ENCODE measurements around the gene TXNDC16. TPM values are rescaled to one million over a fixed set of nuclear protein-coding genes. Genes with fewer than 3 reads are reported as not detected.
A peak's percentile ranks its signal among the peaks of the same experiment; 100 is the strongest.

The TXNDC16 gene
- total RNA-seq, 1 experiment from 2014 or later, result 13.2 TPM

DNA sequence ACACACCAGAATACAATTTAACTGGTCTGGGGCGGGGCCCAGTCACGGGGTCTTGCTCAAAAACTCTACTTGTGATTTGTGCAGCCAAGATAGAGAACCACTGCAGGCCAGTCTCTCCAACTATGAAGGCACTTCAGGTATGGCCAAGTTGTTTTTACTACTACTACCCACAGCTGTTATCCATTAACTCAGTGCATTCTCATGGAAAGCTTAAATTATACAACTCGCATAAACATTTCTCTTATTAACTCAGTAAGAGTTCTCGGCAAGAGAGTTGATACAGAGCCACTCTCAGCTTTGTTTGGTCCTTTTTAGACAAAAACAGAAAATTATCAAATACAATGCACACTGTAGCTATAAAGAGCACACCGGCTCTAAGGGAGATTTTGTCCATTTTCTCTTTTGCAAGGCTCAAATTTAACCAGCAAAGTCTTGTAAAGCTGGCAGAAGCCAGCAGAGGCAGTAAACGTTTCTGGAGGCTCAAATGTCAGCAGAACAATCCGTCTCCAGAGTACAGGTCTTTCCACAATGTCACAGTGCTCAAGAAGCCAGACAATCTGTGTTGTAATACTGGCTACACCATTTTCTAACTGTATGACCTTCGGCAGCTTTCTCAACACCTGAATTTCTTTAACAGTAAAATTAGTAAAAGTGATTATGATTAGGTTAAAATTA, 152.2 kb downstream of the TXNDC16 start:
- no peak overlapping the region for H2AFZ ChIP-seq (ENCODE audit: low read length)
- H4K8ac ChIP-seq (replicated peaks; ENCODE audit: insufficient read length, low read depth, low read length), result no peak overlapping the region
- no peak overlapping the region for H3K27ac ChIP-seq (ENCODE audit: insufficient read length, low read depth, low read length)
- H4K20me1 ChIP-seq (ENCODE audit: control insufficient read depth, insufficient read depth, insufficient read length), result no peaks in the 10 kb centered on the region
- Mint-ChIP-seq H3K9me3 (peaks cover 3 to 7% of the 10 kb centered on the region in 2 experiments; a peak in 3 of 5 replicates), H3K4me3 (no peak overlapping the region), H3K36me3 (ENCODE audit: insufficient read depth in 1 of 3, low read depth in 3 of 3) (peaks cover 0 to 4% (median 0%) of the 10 kb centered on the region in 3 experiments; a peak in 1 of 7 replicates), H3K4me1 (peaks cover 0 to 4% of the 10 kb centered on the region in 2 experiments; a peak in 1 of 4 replicates), H3K27me3 (ENCODE audit: low read depth) (no peaks in the 10 kb centered on the region), H3K27ac (no peak overlapping the region)
- no peak for DNase-seq
- no peak overlapping the region for H4K91ac ChIP-seq (ENCODE audit: insufficient read length, low read depth, low read length)
- no peaks in the 10 kb centered on the region for H3K23me2 ChIP-seq (ENCODE audit: insufficient read length, low read depth, low read length, poor library complexity, severe bottlenecking)
- H3K9ac ChIP-seq (ENCODE audit: extremely low read depth, insufficient read length, low read length), result no peak overlapping the region
- no peaks in the 10 kb centered on the region for H3K9me3 ChIP-seq (ENCODE audit: control insufficient read depth, low read depth, low read length)
- no peak overlapping the region for H3K23ac ChIP-seq (ENCODE audit: insufficient read length, low read depth, low read length)
- H2AK5ac ChIP-seq (ENCODE audit: insufficient read length, low read length), result no peak overlapping the region
- H2BK20ac ChIP-seq (ENCODE audit: low read depth, low read length, poor library complexity, severe bottlenecking), result no peak overlapping the region
- no peak overlapping the region for H3K18ac ChIP-seq (ENCODE audit: insufficient read length, low read depth, low read length)
- no peak overlapping the region for H2BK5ac ChIP-seq (ENCODE audit: insufficient read length, low read length)
- no peak overlapping the region for H2BK15ac ChIP-seq (ENCODE audit: low read depth, low read length)
- H2BK12ac ChIP-seq (ENCODE audit: insufficient read length, low read depth, low read length), result no peak overlapping the region
- H3T11ph ChIP-seq (ENCODE audit: low read length), result no peak overlapping the region
- H3K4me2 ChIP-seq (ENCODE audit: insufficient read depth, insufficient read length, low read length), result no peak overlapping the region
- TF ChIP-seq, protein P1, sequence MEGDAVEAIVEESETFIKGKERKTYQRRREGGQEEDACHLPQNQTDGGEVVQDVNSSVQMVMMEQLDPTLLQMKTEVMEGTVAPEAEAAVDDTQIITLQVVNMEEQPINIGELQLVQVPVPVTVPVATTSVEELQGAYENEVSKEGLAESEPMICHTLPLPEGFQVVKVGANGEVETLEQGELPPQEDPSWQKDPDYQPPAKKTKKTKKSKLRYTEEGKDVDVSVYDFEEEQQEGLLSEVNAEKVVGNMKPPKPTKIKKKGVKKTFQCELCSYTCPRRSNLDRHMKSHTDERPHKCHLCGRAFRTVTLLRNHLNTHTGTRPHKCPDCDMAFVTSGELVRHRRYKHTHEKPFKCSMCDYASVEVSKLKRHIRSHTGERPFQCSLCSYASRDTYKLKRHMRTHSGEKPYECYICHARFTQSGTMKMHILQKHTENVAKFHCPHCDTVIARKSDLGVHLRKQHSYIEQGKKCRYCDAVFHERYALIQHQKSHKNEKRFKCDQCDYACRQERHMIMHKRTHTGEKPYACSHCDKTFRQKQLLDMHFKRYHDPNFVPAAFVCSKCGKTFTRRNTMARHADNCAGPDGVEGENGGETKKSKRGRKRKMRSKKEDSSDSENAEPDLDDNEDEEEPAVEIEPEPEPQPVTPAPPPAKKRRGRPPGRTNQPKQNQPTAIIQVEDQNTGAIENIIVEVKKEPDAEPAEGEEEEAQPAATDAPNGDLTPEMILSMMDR (conservative IDR thresholded peaks at IDR 0.05), result peak; percentile 29; the same call in 2 of the 3 replicates
- no peaks in the 10 kb centered on the region for H3K27me3 ChIP-seq (ENCODE audit: insufficient read depth, low read length)
- no CpG with 5 or more reads among the region's 8 CpGs for WGBS (ENCODE audit: extremely low coverage, insufficient read length, low lambda C conversion rate)
- H3K79me2 ChIP-seq (ENCODE audit: insufficient read depth, low read length), result no peaks in the 10 kb centered on the region
- H3K14ac ChIP-seq (ENCODE audit: insufficient read depth, low read length), result no peak overlapping the region
- H3K56ac ChIP-seq (ENCODE audit: insufficient read length, low read depth, low read length), result no peak overlapping the region
- H4K5ac ChIP-seq (ENCODE audit: insufficient read length, low read depth, low read length), result no peak overlapping the region
- no peak overlapping the region for H2BK120ac ChIP-seq (ENCODE audit: low read depth, low read length, poor library complexity, severe bottlenecking)
- no peak overlapping the region for H3K4ac ChIP-seq (ENCODE audit: low read depth, low read length)
- no peaks in the 10 kb centered on the region; the same call in 1 of the 2 replicates for H3K4me1 ChIP-seq (ENCODE audit: insufficient read depth, low read length)
- H3K79me1 ChIP-seq (ENCODE audit: insufficient read depth, low read depth, low read length, poor library complexity, severe bottlenecking), result no peaks in the 10 kb centered on the region

Data from H9 (cell line).